WTC11 (cell line): Measurements from ENCODE around the gene ABHD16A. TPM values are rescaled to one million over a fixed set of nuclear protein-coding genes. Genes with fewer than 3 reads are reported as not detected.

Source experiments
- ATAC-seq: fragments of 200-7000 bp; cut with Tn5 transposase; 2 replicates; pipeline ENCODE4 v1.10.0; 2021; ENCODE audit warnings: mild to moderate bottlenecking, moderate library complexity
- CTCF ChIA-PET: fragments of 300-600 bp; sonication (Branson Sonifier 250); formaldehyde crosslinking; loops from one replicate; lab custom pipeline; 2021; ENCODE audit warnings: antibody characterized with exemption; lab: Charles Lee
- POLR2A ChIA-PET: fragments of 350-600 bp; sonication (Branson Sonifier 250); formaldehyde crosslinking; loops from one replicate; lab custom pipeline; 2021; ENCODE audit warnings: antibody characterized with exemption; lab: Charles Lee
- DNase-seq: peaks from one replicate; pipeline ENCODE4 v3.0.0; 2021; ENCODE audit warnings: low spot score
- H3K27ac Mint-ChIP-seq: 2 replicates; pipeline ENCODE4 v1.8.0; 2021; ENCODE audit warnings: mixed read lengths
- H3K27me3 Mint-ChIP-seq: 2 replicates; pipeline ENCODE4 v1.8.0; 2021; ENCODE audit warnings: low read depth, mild to moderate bottlenecking, moderate library complexity, mixed read lengths
- H3K36me3 Mint-ChIP-seq: 2 replicates; pipeline ENCODE4 v1.8.0; 2021; ENCODE audit warnings: mixed read lengths
- H3K4me1 Mint-ChIP-seq: 2 replicates; pipeline ENCODE4 v1.8.0; 2022; ENCODE audit warnings: mixed read lengths
- H3K4me3 Mint-ChIP-seq: 2 replicates; pipeline ENCODE4 v1.8.0; 2021; ENCODE audit warnings: mild to moderate bottlenecking, moderate library complexity, mixed read lengths
- H3K9me3 Mint-ChIP-seq: 2 replicates; pipeline ENCODE4 v1.8.0; 2021; ENCODE audit warnings: mixed read lengths
- CREB1 ChIP-seq: sonication (generic); formaldehyde crosslinking; IDR thresholded peaks from 2 replicates; pipeline ENCODE4 v1.8.0; 2023; ENCODE audit warnings: mild to moderate bottlenecking, missing genetic modification reagents
- ELF4 ChIP-seq: sonication (generic); formaldehyde crosslinking; IDR thresholded peaks from 2 replicates; pipeline ENCODE4 v1.8.1; 2022; ENCODE audit warnings: low read depth, mild to moderate bottlenecking, moderate library complexity, missing genetic modification reagents
- ETV6 ChIP-seq: sonication (generic); formaldehyde crosslinking; IDR thresholded peaks from 2 replicates; pipeline ENCODE4 v1.8.1; 2022; ENCODE audit warnings: mild to moderate bottlenecking, missing genetic modification reagents
- FOXJ3 ChIP-seq: sonication (generic); formaldehyde crosslinking; IDR thresholded peaks from 2 replicates; pipeline ENCODE4 v1.9.0; 2021; ENCODE audit warnings: missing genetic modification reagents, mild to moderate bottlenecking, borderline replicate concordance
- FOXP1 ChIP-seq: sonication (generic); formaldehyde crosslinking; IDR thresholded peaks from 2 replicates; pipeline ENCODE4 v1.8.0; 2022; ENCODE audit warnings: missing genetic modification reagents, mild to moderate bottlenecking, moderate library complexity, borderline replicate concordance
- GABPB1 ChIP-seq: sonication (generic); formaldehyde crosslinking; IDR thresholded peaks from 2 replicates; pipeline ENCODE4 v1.8.1; 2023; ENCODE audit warnings: mild to moderate bottlenecking, missing genetic modification reagents
- MXD4 ChIP-seq: fragments of 250-450 bp; sonication (Bioruptor Pico); IDR thresholded peaks from 2 replicates; pipeline ENCODE4 v1.8.0; 2021; ENCODE audit warnings: mild to moderate bottlenecking, moderate library complexity, borderline replicate concordance
- NFE2L1 ChIP-seq: sonication (generic); formaldehyde crosslinking; IDR thresholded peaks from 2 replicates; pipeline ENCODE4 v1.8.1; 2023; ENCODE audit warnings: missing genetic modification reagents
- RELA ChIP-seq: sonication (generic); formaldehyde crosslinking; IDR thresholded peaks from 2 replicates; pipeline ENCODE4 v1.8.1; 2022; ENCODE audit warnings: missing genetic modification reagents, mild to moderate bottlenecking, borderline replicate concordance
- SMAD4 ChIP-seq: sonication (generic); formaldehyde crosslinking; IDR thresholded peaks from 2 replicates; pipeline ENCODE4 v1.8.0; 2022; ENCODE audit warnings: mild to moderate bottlenecking, missing genetic modification reagents
- USF2 ChIP-seq: sonication (generic); formaldehyde crosslinking; IDR thresholded peaks from 2 replicates; pipeline ENCODE4 v1.8.1; 2023; ENCODE audit warnings: mild to moderate bottlenecking, missing genetic modification reagents, moderate library complexity
- total RNA-seq: library from RNA; stranded (reverse); gene quantifications from 3 replicates; pipeline ENCODE4 v1.2.3, GENCODE V29; 2021
- TF ChIP-seq, protein P1 (sequence below): sonication (generic); formaldehyde crosslinking; IDR thresholded peaks from 2 replicates; pipeline ENCODE4 v1.8.1; 2022; ENCODE audit warnings: mild to moderate bottlenecking, moderate library complexity, missing genetic modification reagents
- TF ChIP-seq, protein P2 (sequence below): fragments of 250-450 bp; sonication (Bioruptor Pico); IDR thresholded peaks from 2 replicates; pipeline ENCODE4 v1.9.0; 2021; ENCODE audit warnings: mild to moderate bottlenecking
- TF ChIP-seq, protein P3 (sequence below): sonication (generic); formaldehyde crosslinking; IDR thresholded peaks from 2 replicates; pipeline ENCODE4 v1.8.1; 2023; ENCODE audit warnings: mild to moderate bottlenecking, missing genetic modification reagents, borderline replicate concordance
- TF ChIP-seq, protein P4 (sequence below): sonication (generic); formaldehyde crosslinking; conservative IDR thresholded peaks from 2 replicates; pipeline ENCODE4 v1.8.1; 2023; ENCODE audit warnings: mild to moderate bottlenecking, low read depth, missing genetic modification reagents, moderate library complexity
- TF ChIP-seq, protein P5 (sequence below): sonication (generic); formaldehyde crosslinking; IDR thresholded peaks from 2 replicates; pipeline ENCODE4 v1.8.0; 2023; ENCODE audit warnings: mild to moderate bottlenecking, missing genetic modification reagents

The ABHD16A gene
- total RNA-seq, 1 experiment from 2014 or later: 28.6 TPM

GRCh38 chr6:31687860-31688693 is 15.0 kb downstream of the ABHD16A start:
- no peak for DNase-seq
- Mint-ChIP-seq H3K9me3 (no peaks in the 10 kb centered on the region), H3K4me3 (no peak overlapping the region), H3K27ac (no peak overlapping the region), H3K27me3 (no peaks in the 10 kb centered on the region; the same call in 1 of the 2 replicates), H3K4me1 (peaks cover 7% of the 10 kb centered on the region), H3K36me3 (peaks cover 15% of the 10 kb centered on the region)
- POLR2A ChIA-PET: no interaction called here
- no peak for ATAC-seq
- TF ChIP-seq, protein P1, sequence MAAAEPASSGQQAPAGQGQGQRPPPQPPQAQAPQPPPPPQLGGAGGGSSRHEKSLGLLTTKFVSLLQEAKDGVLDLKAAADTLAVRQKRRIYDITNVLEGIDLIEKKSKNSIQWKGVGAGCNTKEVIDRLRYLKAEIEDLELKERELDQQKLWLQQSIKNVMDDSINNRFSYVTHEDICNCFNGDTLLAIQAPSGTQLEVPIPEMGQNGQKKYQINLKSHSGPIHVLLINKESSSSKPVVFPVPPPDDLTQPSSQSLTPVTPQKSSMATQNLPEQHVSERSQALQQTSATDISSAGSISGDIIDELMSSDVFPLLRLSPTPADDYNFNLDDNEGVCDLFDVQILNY: no peak
- TF ChIP-seq GABPB1: no peak
- no peak for TF ChIP-seq ELF4 (CRISPR knock-in tag)
- no peak for TF ChIP-seq CREB1 (CRISPR knock-in tag)
- no peak for TF ChIP-seq RELA (CRISPR knock-in tag)
- no peak for TF ChIP-seq FOXJ3 (CRISPR knock-in tag)
- no peak for TF ChIP-seq ETV6
- TF ChIP-seq, protein P2, sequence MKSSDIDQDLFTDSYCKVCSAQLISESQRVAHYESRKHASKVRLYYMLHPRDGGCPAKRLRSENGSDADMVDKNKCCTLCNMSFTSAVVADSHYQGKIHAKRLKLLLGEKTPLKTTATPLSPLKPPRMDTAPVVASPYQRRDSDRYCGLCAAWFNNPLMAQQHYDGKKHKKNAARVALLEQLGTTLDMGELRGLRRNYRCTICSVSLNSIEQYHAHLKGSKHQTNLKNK (CRISPR knock-in tag): no peak
- TF ChIP-seq, protein P3, sequence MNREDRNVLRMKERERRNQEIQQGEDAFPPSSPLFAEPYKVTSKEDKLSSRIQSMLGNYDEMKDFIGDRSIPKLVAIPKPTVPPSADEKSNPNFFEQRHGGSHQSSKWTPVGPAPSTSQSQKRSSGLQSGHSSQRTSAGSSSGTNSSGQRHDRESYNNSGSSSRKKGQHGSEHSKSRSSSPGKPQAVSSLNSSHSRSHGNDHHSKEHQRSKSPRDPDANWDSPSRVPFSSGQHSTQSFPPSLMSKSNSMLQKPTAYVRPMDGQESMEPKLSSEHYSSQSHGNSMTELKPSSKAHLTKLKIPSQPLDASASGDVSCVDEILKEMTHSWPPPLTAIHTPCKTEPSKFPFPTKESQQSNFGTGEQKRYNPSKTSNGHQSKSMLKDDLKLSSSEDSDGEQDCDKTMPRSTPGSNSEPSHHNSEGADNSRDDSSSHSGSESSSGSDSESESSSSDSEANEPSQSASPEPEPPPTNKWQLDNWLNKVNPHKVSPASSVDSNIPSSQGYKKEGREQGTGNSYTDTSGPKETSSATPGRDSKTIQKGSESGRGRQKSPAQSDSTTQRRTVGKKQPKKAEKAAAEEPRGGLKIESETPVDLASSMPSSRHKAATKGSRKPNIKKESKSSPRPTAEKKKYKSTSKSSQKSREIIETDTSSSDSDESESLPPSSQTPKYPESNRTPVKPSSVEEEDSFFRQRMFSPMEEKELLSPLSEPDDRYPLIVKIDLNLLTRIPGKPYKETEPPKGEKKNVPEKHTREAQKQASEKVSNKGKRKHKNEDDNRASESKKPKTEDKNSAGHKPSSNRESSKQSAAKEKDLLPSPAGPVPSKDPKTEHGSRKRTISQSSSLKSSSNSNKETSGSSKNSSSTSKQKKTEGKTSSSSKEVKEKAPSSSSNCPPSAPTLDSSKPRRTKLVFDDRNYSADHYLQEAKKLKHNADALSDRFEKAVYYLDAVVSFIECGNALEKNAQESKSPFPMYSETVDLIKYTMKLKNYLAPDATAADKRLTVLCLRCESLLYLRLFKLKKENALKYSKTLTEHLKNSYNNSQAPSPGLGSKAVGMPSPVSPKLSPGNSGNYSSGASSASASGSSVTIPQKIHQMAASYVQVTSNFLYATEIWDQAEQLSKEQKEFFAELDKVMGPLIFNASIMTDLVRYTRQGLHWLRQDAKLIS (CRISPR knock-in tag): no peak
- TF ChIP-seq, protein P4, sequence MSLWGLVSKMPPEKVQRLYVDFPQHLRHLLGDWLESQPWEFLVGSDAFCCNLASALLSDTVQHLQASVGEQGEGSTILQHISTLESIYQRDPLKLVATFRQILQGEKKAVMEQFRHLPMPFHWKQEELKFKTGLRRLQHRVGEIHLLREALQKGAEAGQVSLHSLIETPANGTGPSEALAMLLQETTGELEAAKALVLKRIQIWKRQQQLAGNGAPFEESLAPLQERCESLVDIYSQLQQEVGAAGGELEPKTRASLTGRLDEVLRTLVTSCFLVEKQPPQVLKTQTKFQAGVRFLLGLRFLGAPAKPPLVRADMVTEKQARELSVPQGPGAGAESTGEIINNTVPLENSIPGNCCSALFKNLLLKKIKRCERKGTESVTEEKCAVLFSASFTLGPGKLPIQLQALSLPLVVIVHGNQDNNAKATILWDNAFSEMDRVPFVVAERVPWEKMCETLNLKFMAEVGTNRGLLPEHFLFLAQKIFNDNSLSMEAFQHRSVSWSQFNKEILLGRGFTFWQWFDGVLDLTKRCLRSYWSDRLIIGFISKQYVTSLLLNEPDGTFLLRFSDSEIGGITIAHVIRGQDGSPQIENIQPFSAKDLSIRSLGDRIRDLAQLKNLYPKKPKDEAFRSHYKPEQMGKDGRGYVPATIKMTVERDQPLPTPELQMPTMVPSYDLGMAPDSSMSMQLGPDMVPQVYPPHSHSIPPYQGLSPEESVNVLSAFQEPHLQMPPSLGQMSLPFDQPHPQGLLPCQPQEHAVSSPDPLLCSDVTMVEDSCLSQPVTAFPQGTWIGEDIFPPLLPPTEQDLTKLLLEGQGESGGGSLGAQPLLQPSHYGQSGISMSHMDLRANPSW: no peak
- CTCF ChIA-PET: interaction anchor here (1.2 to 1.7 kb wide), 2 partner anchors 50 to 139 kb away, joined by 4 to 5 read pairs; partner anchors contain the start of gene HSPA1B

- ChIA-PET CTCF (interaction anchor here (1.2 kb wide), 1 partner anchor 50 kb away, joined by 5 read pairs; no protein-coding TSS in a partner anchor), POLR2A (interaction anchor here (0.5 to 0.6 kb wide), 2 partner anchors 85 to 286 kb away, joined by 3 read pairs; no protein-coding TSS in a partner anchor)
- no peak overlapping the region for H3K27ac Mint-ChIP-seq
- H3K36me3 Mint-ChIP-seq: peaks cover 15% of the 10 kb centered on the region
- TF ChIP-seq FOXP1 (CRISPR knock-in tag) (no peak), USF2 (no peak), MXD4 (CRISPR knock-in tag) (no peak), SMAD4 (CRISPR knock-in tag) (no peak), NFE2L1 (CRISPR knock-in tag) (no peak)
- TF ChIP-seq, protein P5, sequence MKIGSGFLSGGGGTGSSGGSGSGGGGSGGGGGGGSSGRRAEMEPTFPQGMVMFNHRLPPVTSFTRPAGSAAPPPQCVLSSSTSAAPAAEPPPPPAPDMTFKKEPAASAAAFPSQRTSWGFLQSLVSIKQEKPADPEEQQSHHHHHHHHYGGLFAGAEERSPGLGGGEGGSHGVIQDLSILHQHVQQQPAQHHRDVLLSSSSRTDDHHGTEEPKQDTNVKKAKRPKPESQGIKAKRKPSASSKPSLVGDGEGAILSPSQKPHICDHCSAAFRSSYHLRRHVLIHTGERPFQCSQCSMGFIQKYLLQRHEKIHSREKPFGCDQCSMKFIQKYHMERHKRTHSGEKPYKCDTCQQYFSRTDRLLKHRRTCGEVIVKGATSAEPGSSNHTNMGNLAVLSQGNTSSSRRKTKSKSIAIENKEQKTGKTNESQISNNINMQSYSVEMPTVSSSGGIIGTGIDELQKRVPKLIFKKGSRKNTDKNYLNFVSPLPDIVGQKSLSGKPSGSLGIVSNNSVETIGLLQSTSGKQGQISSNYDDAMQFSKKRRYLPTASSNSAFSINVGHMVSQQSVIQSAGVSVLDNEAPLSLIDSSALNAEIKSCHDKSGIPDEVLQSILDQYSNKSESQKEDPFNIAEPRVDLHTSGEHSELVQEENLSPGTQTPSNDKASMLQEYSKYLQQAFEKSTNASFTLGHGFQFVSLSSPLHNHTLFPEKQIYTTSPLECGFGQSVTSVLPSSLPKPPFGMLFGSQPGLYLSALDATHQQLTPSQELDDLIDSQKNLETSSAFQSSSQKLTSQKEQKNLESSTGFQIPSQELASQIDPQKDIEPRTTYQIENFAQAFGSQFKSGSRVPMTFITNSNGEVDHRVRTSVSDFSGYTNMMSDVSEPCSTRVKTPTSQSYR (CRISPR knock-in tag): no peak
- peaks cover 7% of the 10 kb centered on the region for H3K4me1 Mint-ChIP-seq
- no peaks in the 10 kb centered on the region for H3K9me3 Mint-ChIP-seq
- ATAC-seq (no peak), DNase-seq (no peak)
- no peak overlapping the region for H3K4me3 Mint-ChIP-seq
- H3K27me3 Mint-ChIP-seq: peaks cover 3% of the 10 kb centered on the region
These were observed 15.8 kb downstream of the ABHD16A start for GRCh38 chr6:31687321-31687720.
